Urinary bladder (tissue), 4 donors: ENCODE measurements around the gene TP53AIP1. TPM values are rescaled to one million over a fixed set of nuclear protein-coding genes. Genes with fewer than 3 reads are reported as not detected.

Experiments used
- DNase-seq: peaks from one replicate; pipeline ENCODE4 v3.0.0-alpha.2; 2015; ENCODE audit errors: extremely low spot score
- H3K27ac ChIP-seq: one replicate; pipeline ENCODE4 v1.5.1; 2013; ENCODE audit warnings: low read depth, mild to moderate bottlenecking, moderate library complexity
- H3K36me3 ChIP-seq: one replicate; pipeline ENCODE4 v1.6.1; 2013; ENCODE audit warnings: mild to moderate bottlenecking, moderate library complexity; ENCODE audit not compliant: insufficient read depth
- H3K4me1 ChIP-seq: one replicate; pipeline ENCODE4 v1.6.1; 2013; ENCODE audit warnings: mild to moderate bottlenecking, moderate library complexity; ENCODE audit not compliant: insufficient read depth
- H3K4me3 ChIP-seq: one replicate; pipeline ENCODE4 v1.5.1; 2013; ENCODE audit warnings: low read depth, low read length
- WGBS: extraction: QIAGEN DNeasy Blood & Tissue Kit; methylation state at CpG from one replicate; pipeline ENCODE4 v1.1.7; 2013; 5-methylcytosine and 5-hydroxymethylcytosine counted together
- polyA plus RNA-seq: library from polyadenylated mRNA; stranded (reverse); fragments of 200-250 nt; gene quantifications from one replicate; pipeline ENCODE4 v1.2.3, GENCODE V29; 2013
- total RNA-seq: library from RNA; depleted of rRNA; stranded (reverse); fragments of >200 nt; gene quantifications from one replicate; pipeline ENCODE4 v1.2.3, GENCODE V29; 2014
- donor health status: healthy with polysubstance abuse.
- donor health status: healthy.

Gene TP53AIP1
- 0.11 TPM for total RNA-seq
- polyA plus RNA-seq, result not detected

GRCh38 chr11:128942817-128943427, at the start of gene TP53AIP1:
Gene TP53AIP1 (minus strand): TSS chr11:128942871. CDS start chr11:128937818, 5,053 bp downstream.
- H3K27ac ChIP-seq, result no peak within 1 kb of the TSS
- H3K4me1 ChIP-seq, result no peaks in the 10 kb centered on the region
- H3K36me3 ChIP-seq, result no peaks in the 10 kb centered on the region
- no peak within 1 kb of the TSS for H3K4me3 ChIP-seq
- WGBS, result 90% methylated on average over 21 of the region's 21 CpGs
- no peak for DNase-seq

- Histone ChIP-seq H3K36me3 (peaks cover 3% of the 10 kb centered on the region), H3K4me1 (no peaks in the 10 kb centered on the region), H3K4me3 (no peak overlapping the region), H3K27ac (no peak overlapping the region)
- DNase-seq, result no peak
These were observed 45.7 kb upstream of the TP53AIP1 start for GRCh38 chr11:128988242-128988970.

- H3K4me1 ChIP-seq, result no peaks in the 10 kb centered on the region
- DNase-seq, result no peak
- 76% methylated on average over 5 of the region's 5 CpGs for WGBS
These were observed 43.2 kb upstream of the TP53AIP1 start for GRCh38 chr11:128985880-128986279.

GRCh38 chr11:128983023-128983422, 40.4 kb upstream of the TP53AIP1 start:
- H3K36me3 ChIP-seq, result peaks cover 3% of the 10 kb centered on the region
- DNase-seq, result no peak
- no peaks in the 10 kb centered on the region for H3K4me1 ChIP-seq
- H3K4me3 ChIP-seq, result no peak overlapping the region
- no peak overlapping the region for H3K27ac ChIP-seq
- 96% methylated on average over 8 of the region's 8 CpGs for WGBS

More at GRCh38 chr11:128985880-128986279, 43.2 kb upstream of the TP53AIP1 start:
- H3K27ac ChIP-seq, result no peak overlapping the region
- peaks cover 3% of the 10 kb centered on the region for H3K36me3 ChIP-seq
- H3K4me3 ChIP-seq, result no peak overlapping the region

GRCh38 chr11:128981254-128981653, 38.6 kb upstream of the TP53AIP1 start:
- 52% methylated on average over 7 of the region's 7 CpGs for WGBS
- Histone ChIP-seq H3K27ac (no peak overlapping the region), H3K4me3 (no peak overlapping the region), H3K4me1 (no peaks in the 10 kb centered on the region), H3K36me3 (peaks cover 5% of the 10 kb centered on the region)
- DNase-seq, result no peak

GRCh38 chr11:128970598-128971190, 28.0 kb upstream of the TP53AIP1 start:
- WGBS, result 95% methylated on average over 13 of the region's 13 CpGs
- Histone ChIP-seq H3K36me3 (peaks cover 6% of the 10 kb centered on the region), H3K4me1 (no peaks in the 10 kb centered on the region), H3K27ac (no peak overlapping the region), H3K4me3 (no peak overlapping the region)
- no peak for DNase-seq

GRCh38 chr11:128968916-128969315, 26.2 kb upstream of the TP53AIP1 start:
- DNase-seq, result no peak
- WGBS, result 93% methylated on average over 9 of the region's 9 CpGs
- no peak overlapping the region for H3K4me3 ChIP-seq
- no peak overlapping the region for H3K27ac ChIP-seq
- H3K36me3 ChIP-seq, result peaks cover 6% of the 10 kb centered on the region
- H3K4me1 ChIP-seq, result no peaks in the 10 kb centered on the region

- no peaks in the 10 kb centered on the region for H3K4me1 ChIP-seq
- 85% methylated on average over 6 of the region's 6 CpGs for WGBS
- H3K27ac ChIP-seq, result no peak overlapping the region
- H3K36me3 ChIP-seq, result peaks cover 3% of the 10 kb centered on the region
- DNase-seq, result no peak
- no peak overlapping the region for H3K4me3 ChIP-seq
These were observed 24.9 kb upstream of the TP53AIP1 start for GRCh38 chr11:128967578-128967977.

- no peak overlapping the region for H3K4me3 ChIP-seq
- H3K4me1 ChIP-seq, result no peaks in the 10 kb centered on the region
- WGBS, result 45% methylated on average over 4 of the region's 4 CpGs
- H3K27ac ChIP-seq, result no peak overlapping the region
- no peak for DNase-seq
- H3K36me3 ChIP-seq, result no peaks in the 10 kb centered on the region
These were observed 22.8 kb upstream of the TP53AIP1 start for GRCh38 chr11:128965485-128965884.

- Histone ChIP-seq H3K4me3 (no peak overlapping the region), H3K27ac (no peak overlapping the region), H3K36me3 (no peaks in the 10 kb centered on the region), H3K4me1 (no peaks in the 10 kb centered on the region)
- WGBS, result 78% methylated on average over 7 of the region's 7 CpGs
- no peak for DNase-seq
These were observed 21.8 kb upstream of the TP53AIP1 start for GRCh38 chr11:128964463-128964930.

GRCh38 chr11:128963744-128964325, 21.2 kb upstream of the TP53AIP1 start:
- WGBS, result 72% methylated on average over 3 of the region's 3 CpGs
- no peaks in the 10 kb centered on the region for H3K4me1 ChIP-seq
- no peak overlapping the region for H3K4me3 ChIP-seq
- H3K36me3 ChIP-seq, result no peaks in the 10 kb centered on the region
- no peak for DNase-seq
- H3K27ac ChIP-seq, result no peak overlapping the region

- Histone ChIP-seq H3K4me1 (no peaks in the 10 kb centered on the region), H3K4me3 (no peak overlapping the region), H3K36me3 (no peaks in the 10 kb centered on the region), H3K27ac (no peak overlapping the region)
- WGBS, result 79% methylated on average over 5 of the region's 5 CpGs
- DNase-seq, result no peak
These were observed 20.2 kb upstream of the TP53AIP1 start for GRCh38 chr11:128962896-128963295.

GRCh38 chr11:128961645-128962044, 19.0 kb upstream of the TP53AIP1 start:
- WGBS, result 99% methylated on average over 2 of the region's 2 CpGs
- no peak for DNase-seq
- no peaks in the 10 kb centered on the region for H3K36me3 ChIP-seq
- no peaks in the 10 kb centered on the region for H3K4me1 ChIP-seq
- no peak overlapping the region for H3K4me3 ChIP-seq
- H3K27ac ChIP-seq, result no peak overlapping the region

- Histone ChIP-seq H3K4me1 (no peaks in the 10 kb centered on the region), H3K27ac (no peak overlapping the region), H3K4me3 (no peak overlapping the region), H3K36me3 (no peaks in the 10 kb centered on the region)
- no peak for DNase-seq
- 83% methylated on average over 8 of the region's 8 CpGs for WGBS
These were observed 14.5 kb upstream of the TP53AIP1 start for GRCh38 chr11:128957202-128957482.
